Trophoblast cell (in vitro differentiated cells and primary cell): ENCODE measurements around the gene TMEM69.
"Not testable (repeated sequence)": the region's sequence is repeated elsewhere in the genome, so short reads cannot be mapped to it uniquely, and the experiment has no call there.

Experiments
- DNase-seq, 2 donors: peaks; one replicate each; pipeline ENCODE4 v3.0.0-alpha.2; 2016
- H2AFZ ChIP-seq: 2 replicates; pipeline ENCODE4 v1.6.1; 2013; ENCODE audit warnings: low read length, moderate library complexity, mild to moderate bottlenecking; ENCODE audit not compliant: insufficient read depth, poor library complexity
- H2AK5ac ChIP-seq: 2 replicates; pipeline ENCODE4 v1.6.1; 2013; ENCODE audit warnings: mild to moderate bottlenecking, low read length
- H2BK120ac ChIP-seq: 2 replicates; pipeline ENCODE4 v1.6.1; 2013; ENCODE audit warnings: low read length, mild to moderate bottlenecking, moderate library complexity; ENCODE audit not compliant: insufficient read depth, poor library complexity
- H2BK12ac ChIP-seq: 2 replicates; pipeline ENCODE4 v1.6.1; 2013; ENCODE audit warnings: mild to moderate bottlenecking, low read length, moderate library complexity
- H2BK5ac ChIP-seq: 2 replicates; pipeline ENCODE4 v1.6.1; 2013; ENCODE audit warnings: low read length, low read depth, moderate library complexity, mild to moderate bottlenecking; ENCODE audit not compliant: poor library complexity
- H3K14ac ChIP-seq: 2 replicates; pipeline ENCODE4 v1.6.1; 2013; ENCODE audit warnings: mild to moderate bottlenecking, low read length
- H3K18ac ChIP-seq: 2 replicates; pipeline ENCODE4 v1.6.1; 2013; ENCODE audit warnings: mild to moderate bottlenecking, low read length
- H3K23ac ChIP-seq: 2 replicates; pipeline ENCODE4 v1.6.1; 2013; ENCODE audit warnings: low read length
- H3K27ac ChIP-seq: 2 replicates; pipeline ENCODE4 v1.5.1; 2013; ENCODE audit warnings: low read depth, mild to moderate bottlenecking, inconsistent platforms, low read length, moderate library complexity
- H3K27me3 ChIP-seq: 2 replicates; pipeline ENCODE4 v1.6.1; 2013; ENCODE audit warnings: inconsistent platforms, mild to moderate bottlenecking, low read length, moderate library complexity; ENCODE audit not compliant: insufficient read depth
- H3K36me3 ChIP-seq, 2 experiments: 1 replicate in 1 of 2; 2 replicates in 1 of 2; pipeline ENCODE4 v1.6.1; 2013; ENCODE audit warnings: low read length in 2 of 2, mild to moderate bottlenecking in 2 of 2, moderate library complexity in 1 of 2; ENCODE audit not compliant: insufficient read depth in 2 of 2, control insufficient read depth in 1 of 2
- H3K4ac ChIP-seq: 2 replicates; pipeline ENCODE4 v1.6.1; 2013; ENCODE audit warnings: low read depth, mild to moderate bottlenecking, low read length, moderate library complexity
- H3K4me1 ChIP-seq, 2 experiments: 1 replicate in 1 of 2; 2 replicates in 1 of 2; pipeline ENCODE4 v1.6.1; 2013; ENCODE audit warnings: low read length in 2 of 2, mild to moderate bottlenecking in 2 of 2, moderate library complexity in 1 of 2; ENCODE audit not compliant: insufficient read depth in 2 of 2, control insufficient read depth in 1 of 2
- H3K4me2 ChIP-seq: 2 replicates; pipeline ENCODE4 v1.6.1; 2013; ENCODE audit warnings: inconsistent platforms, mild to moderate bottlenecking, low read length, moderate library complexity
- H3K4me3 ChIP-seq: 2 replicates; pipeline ENCODE4 v1.5.1; 2013; ENCODE audit warnings: mild to moderate bottlenecking, low read depth, low read length, inconsistent platforms
- H3K79me1 ChIP-seq: one replicate; pipeline ENCODE4 v1.6.1; 2013; ENCODE audit warnings: low read length
- H3K79me2 ChIP-seq: 2 replicates; pipeline ENCODE4 v1.6.1; 2013; ENCODE audit warnings: low read length, mild to moderate bottlenecking; ENCODE audit not compliant: control insufficient read depth, insufficient read depth, poor library complexity
- H3K9ac ChIP-seq: 2 replicates; pipeline ENCODE4 v1.6.1; 2013; ENCODE audit warnings: mild to moderate bottlenecking, low read length
- H3K9me3 ChIP-seq: 2 replicates; pipeline ENCODE4 v1.6.1; 2013; ENCODE audit warnings: low read depth, mild to moderate bottlenecking, control low read depth, inconsistent platforms, low read length; ENCODE audit not compliant: insufficient read depth
- H4K12ac ChIP-seq: 2 replicates; pipeline ENCODE4 v1.6.1; 2013; ENCODE audit warnings: low read depth, mild to moderate bottlenecking, low read length, moderate library complexity
- H4K8ac ChIP-seq: 2 replicates; pipeline ENCODE4 v1.6.1; 2013; ENCODE audit warnings: low read depth, mild to moderate bottlenecking, low read length, moderate library complexity
- H4K91ac ChIP-seq: one replicate; pipeline ENCODE4 v1.6.1; 2013; ENCODE audit warnings: low read depth, mild to moderate bottlenecking, low read length, moderate library complexity
- WGBS: extraction: QIAGEN DNeasy Blood & Tissue Kit; methylation state at CpG from one replicate; pipeline ENCODE4 v1.1.7; 2013; ENCODE audit warnings: missing lambda C conversion rate; ENCODE audit not compliant: insufficient read length, insufficient coverage; ENCODE audit errors: extremely low coverage; 5-methylcytosine and 5-hydroxymethylcytosine counted together

Gene TMEM69

DNA sequence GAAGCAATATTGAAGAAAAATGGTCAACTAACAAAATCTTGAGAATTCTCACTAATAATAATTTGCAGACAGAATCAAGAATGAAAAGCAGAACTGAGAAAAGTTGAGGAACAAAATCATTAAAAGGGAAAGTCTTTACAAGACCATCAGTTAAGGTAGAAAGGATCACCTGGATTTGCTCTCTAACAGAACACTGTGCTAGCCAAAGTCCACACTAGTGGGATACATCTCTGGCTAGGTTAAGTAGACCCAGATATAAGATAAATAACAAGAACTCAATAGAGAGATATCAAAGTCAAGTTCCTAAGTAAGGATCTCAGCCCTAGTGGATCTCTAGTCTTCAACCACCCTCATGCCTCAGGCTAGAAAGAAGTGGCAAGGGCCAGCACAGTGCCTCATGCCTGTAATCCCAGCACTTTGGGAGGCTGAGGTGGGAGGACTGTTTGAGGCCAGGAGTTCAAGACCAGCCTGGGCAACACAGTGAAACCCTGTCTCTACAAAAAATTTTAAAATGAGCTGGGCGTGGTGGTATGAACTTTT, 42.9 kb downstream of the TMEM69 start:
- no peak overlapping the region for H3K9ac ChIP-seq
- no peak overlapping the region for H4K8ac ChIP-seq
- no peak overlapping the region for H3K4me3 ChIP-seq
- H2BK5ac ChIP-seq, result no peak overlapping the region
- peak overlapping the region; percentile 91 for H2BK12ac ChIP-seq
- H3K27me3 ChIP-seq, result no peaks in the 10 kb centered on the region
- no peaks in the 10 kb centered on the region for H3K79me1 ChIP-seq
- no peak overlapping the region for H3K23ac ChIP-seq
- WGBS, result no CpG with 5 or more reads among the region's 1 CpG
- no peak overlapping the region for H3K14ac ChIP-seq
- peak overlapping the region; percentile 62 for H2BK120ac ChIP-seq
- no peak overlapping the region for H2AFZ ChIP-seq
- H4K91ac ChIP-seq, result no peak overlapping the region
- peaks cover 8 to 9% of the 10 kb centered on the region in 2 experiments for H3K4me1 ChIP-seq
- no peak overlapping the region for H4K12ac ChIP-seq
- no peaks in the 10 kb centered on the region for H3K9me3 ChIP-seq
- peaks cover 0 to 6% of the 10 kb centered on the region in 2 experiments for H3K36me3 ChIP-seq
- peak; percentile 19 to 62 for DNase-seq
- no peak overlapping the region for H2AK5ac ChIP-seq
- no peak overlapping the region for H3K4ac ChIP-seq
- H3K79me2 ChIP-seq, result no peaks in the 10 kb centered on the region
- H3K4me2 ChIP-seq, result no peak overlapping the region
- H3K18ac ChIP-seq, result no peak overlapping the region
- H3K27ac ChIP-seq, result no peak overlapping the region

DNA sequence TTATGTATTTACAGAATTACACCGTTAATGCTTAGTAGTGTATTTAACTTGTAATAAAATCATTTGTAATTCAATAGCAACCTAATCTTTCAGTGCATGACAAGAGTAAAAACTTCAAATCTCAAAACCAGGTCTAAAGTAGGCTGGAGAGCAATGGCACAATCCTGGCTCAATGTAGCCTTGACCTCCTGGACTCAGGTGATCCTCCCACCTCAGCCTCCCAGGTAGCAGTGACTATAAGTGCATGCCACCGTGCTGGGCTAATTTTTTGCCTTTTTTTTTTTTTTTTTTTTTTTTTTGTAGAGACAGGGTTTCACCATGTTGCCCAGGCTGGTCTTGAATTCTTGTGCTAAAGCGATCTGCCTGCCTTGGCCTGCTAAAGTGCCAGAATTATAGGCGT, 51.2 kb downstream of the TMEM69 start:
- Histone ChIP-seq H3K23ac (no peak overlapping the region), H3K9me3 (no peaks in the 10 kb centered on the region), H2BK120ac (no peak overlapping the region), H3K4me1 (no peaks in the 10 kb centered on the region), H3K79me1 (no peaks in the 10 kb centered on the region), H3K79me2 (no peaks in the 10 kb centered on the region), H3K18ac (no peak overlapping the region), H3K4me3 (no peak overlapping the region), H4K8ac (no peak overlapping the region), H3K27ac (no peak overlapping the region), H3K9ac (no peak overlapping the region), H3K27me3 (no peaks in the 10 kb centered on the region), H3K36me3 (peaks cover 2 to 3% of the 10 kb centered on the region in 2 experiments), H2BK12ac (no peak overlapping the region), H3K14ac (no peak overlapping the region), H4K91ac (no peak overlapping the region), H3K4ac (no peak overlapping the region), H2AK5ac (no peak overlapping the region), H3K4me2 (no peak overlapping the region), H2BK5ac (no peak overlapping the region), H4K12ac (no peak overlapping the region), H2AFZ (no peak overlapping the region)
- WGBS, result no CpG with 5 or more reads among the region's 4 CpGs
- DNase-seq, result no peak

DNA sequence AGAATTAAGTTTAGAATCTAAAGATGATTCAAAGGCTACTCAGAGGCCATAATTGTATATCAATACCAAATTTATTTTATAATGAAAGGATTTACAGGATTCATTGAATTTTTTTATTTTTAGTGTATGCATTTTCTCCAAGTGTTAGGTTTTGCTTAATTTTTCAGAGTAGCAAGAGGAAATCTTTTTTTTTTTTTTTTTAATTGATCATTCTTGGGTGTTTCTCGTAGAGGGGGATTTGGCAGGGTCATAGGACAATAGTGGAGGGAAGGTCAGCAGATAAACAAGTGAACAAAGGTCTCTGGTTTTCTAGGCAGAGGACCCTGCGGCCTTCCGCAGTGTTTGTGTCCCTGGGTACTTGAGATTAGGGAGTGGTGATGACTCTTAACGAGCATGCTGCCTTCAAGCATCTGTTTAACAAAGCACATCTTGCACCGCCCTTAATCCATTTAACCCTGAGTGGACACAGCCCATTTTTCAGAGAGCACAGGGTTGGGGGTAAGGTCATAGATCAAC, 51.7 kb downstream of the TMEM69 start:
- H3K14ac ChIP-seq, H3K4ac ChIP-seq, H3K18ac ChIP-seq, H3K79me2 ChIP-seq, H2AK5ac ChIP-seq, H4K91ac ChIP-seq, H3K36me3 ChIP-seq, H3K27me3 ChIP-seq, H3K9me3 ChIP-seq, H2BK5ac ChIP-seq, DNase-seq, H3K79me1 ChIP-seq, H3K4me3 ChIP-seq, H3K9ac ChIP-seq, H2BK120ac ChIP-seq, H2AFZ ChIP-seq, H3K4me1 ChIP-seq, H2BK12ac ChIP-seq, H4K12ac ChIP-seq, H3K23ac ChIP-seq, H3K4me2 ChIP-seq, H3K27ac ChIP-seq, H4K8ac ChIP-seq: not testable (repeated sequence)
- WGBS, result no CpG with 5 or more reads among the region's 5 CpGs
